GM18951 (cell line): Measurements from ENCODE around the gene ZC3H18.

Source experiments
- POLR2A ChIP-seq: IDR thresholded peaks from 4 replicates; pipeline ENCODE4 v1.6.1; 2011; ENCODE audit warnings: mild to moderate bottlenecking; ENCODE audit not compliant: insufficient read length, insufficient read depth; ENCODE audit errors: extremely low read depth
- in situ Hi-C: fragments of 300-500 bp; cut with MboI; formaldehyde crosslinking; loops from one replicate; pipeline ENCODE4 v1.12.0; 2022; ENCODE audit warnings: low sequenced_read_pairs, mixed read lengths, inconsistent platforms; ENCODE audit not compliant: unreplicated experiment

Gene ZC3H18

GRCh38 chr16:88527937-88528743, 42.1 kb upstream of the ZC3H18 start:
- no peak for TF ChIP-seq POLR2A
- in situ Hi-C loops = loop anchor here (10.0 to 25.0 kb wide), 2 partner anchors 73 to 566 kb away; partner anchors contain the start of genes BANP and ZFPM1

- in situ Hi-C loops = loop anchor here (10.0 to 25.0 kb wide), 2 partner anchors 74 to 567 kb away; partner anchors contain the start of genes BANP and ZFPM1
- no peak for TF ChIP-seq POLR2A
Observed at GRCh38 chr16:88528902-88529318, 41.3 kb upstream of the ZC3H18 start.

GRCh38 chr16:88529596-88529995, 40.6 kb upstream of the ZC3H18 start:
- TF ChIP-seq POLR2A = no peak
- in situ Hi-C loops = loop anchor here (10.0 to 25.0 kb wide), 2 partner anchors 75 to 567 kb away; partner anchors contain the start of genes BANP and ZFPM1

GRCh38 chr16:88530051-88530857, 39.9 kb upstream of the ZC3H18 start:
- in situ Hi-C loops = loop anchor here (25.0 kb wide), 1 partner anchor 568 kb away; the partner anchor contains the start of gene BANP
- no peak for TF ChIP-seq POLR2A

- in situ Hi-C loops = loop anchor here (25.0 kb wide), 1 partner anchor 569 kb away; the partner anchor contains the start of gene BANP
- TF ChIP-seq POLR2A = no peak
Observed at GRCh38 chr16:88530858-88531203, 39.4 kb upstream of the ZC3H18 start.

- TF ChIP-seq POLR2A = no peak
- in situ Hi-C loops = loop anchor here (25.0 kb wide), 1 partner anchor 569 kb away; the partner anchor contains the start of gene BANP
Observed at GRCh38 chr16:88531346-88531745, 38.9 kb upstream of the ZC3H18 start.

GRCh38 chr16:88531931-88532433, 38.2 kb upstream of the ZC3H18 start:
- in situ Hi-C loops = loop anchor here (25.0 kb wide), 1 partner anchor 570 kb away; the partner anchor contains the start of gene BANP
- no peak for TF ChIP-seq POLR2A

GRCh38 chr16:88532434-88533241, 37.6 kb upstream of the ZC3H18 start:
- no peak for TF ChIP-seq POLR2A
- in situ Hi-C loops = loop anchor here (25.0 kb wide), 1 partner anchor 570 kb away; the partner anchor contains the start of gene BANP

- in situ Hi-C loops = loop anchor here (25.0 kb wide), 1 partner anchor 571 kb away; the partner anchor contains the start of gene BANP
Observed at GRCh38 chr16:88533381-88533917, 36.8 kb upstream of the ZC3H18 start.

GRCh38 chr16:88533932-88534637, 36.1 kb upstream of the ZC3H18 start:
- in situ Hi-C loops = loop anchor here (25.0 kb wide), 1 partner anchor 572 kb away; the partner anchor contains the start of gene BANP
- TF ChIP-seq POLR2A = peak; percentile 91

More at GRCh38 chr16:88533381-88533917, 36.8 kb upstream of the ZC3H18 start:
- no peak for TF ChIP-seq POLR2A

GRCh38 chr16:88534638-88535190, 35.5 kb upstream of the ZC3H18 start:
- in situ Hi-C loops = loop anchor here (25.0 kb wide), 1 partner anchor 572 kb away; the partner anchor contains the start of gene BANP
- TF ChIP-seq POLR2A = no peak
